Psoas muscle (tissue), 8 donors: ENCODE data around the gene KCNMA1. TPM values are rescaled to one million over a fixed set of nuclear protein-coding genes. Genes with fewer than 3 reads are reported as not detected.

Experiments
- ATAC-seq, 4 donors: fragments of 200-7000 bp; cut with Tn5 transposase; one replicate each; pipeline ENCODE4 v1.9.1; 2020; ENCODE audit warnings: moderate library complexity in 3 of 4, mild to moderate bottlenecking in 2 of 4
- DNase-seq, 2 donors: peaks; one replicate each; pipeline ENCODE4 v3.0.0-alpha.2; 2020
- H3K27ac ChIP-seq: fragments of 200-600 bp; one replicate; pipeline ENCODE4 v1.8.0; 2022
- H3K27me3 ChIP-seq, 3 donors: fragments of 200-600 bp in 1 of 3; one replicate each; pipeline versions ENCODE4 v1.6.1 to v1.8.0; 2013 to 2022; ENCODE audit warnings: low read length in 2 of 3, mild to moderate bottlenecking in 2 of 3, moderate library complexity in 1 of 3; ENCODE audit not compliant: insufficient read depth in 3 of 3
- H3K36me3 ChIP-seq, 2 donors: fragments of 200-600 bp in 1 of 2; one replicate each; pipeline versions ENCODE4 v1.6.1 to v1.8.0; 2013 to 2022; ENCODE audit warnings: low read depth in 1 of 2, mild to moderate bottlenecking in 1 of 2, moderate library complexity in 1 of 2; ENCODE audit not compliant: insufficient read depth in 1 of 2
- H3K4me1 ChIP-seq: fragments of 200-600 bp; one replicate; pipeline ENCODE4 v1.8.0; 2022
- H3K4me3 ChIP-seq: fragments of 200-600 bp; one replicate; pipeline ENCODE4 v1.8.0; 2022; ENCODE audit warnings: mild to moderate bottlenecking
- H3K9me3 ChIP-seq: fragments of 200-600 bp; one replicate; pipeline ENCODE4 v1.8.0; 2022
- WGBS, 3 donors: extraction: QIAGEN DNeasy Blood & Tissue Kit; methylation state at CpG; one replicate each; pipeline versions ENCODE4 v1.1.6 to v1.1.7; 2013; 5-methylcytosine and 5-hydroxymethylcytosine counted together
- intact Hi-C, 2 donors: fragments of 100-400 bp; cut with DNase I; formaldehyde crosslinking; loops; one replicate each; pipeline versions ENCODE4 v1.11.0 to v1.14.2; 2022
- polyA plus RNA-seq, 3 donors: library from polyadenylated mRNA; stranded (reverse); fragments of 200-250 nt; gene quantifications; one replicate each; pipeline ENCODE4 v1.2.3, GENCODE V29; 2013
- total RNA-seq, 4 donors: library from RNA; stranded (reverse); fragmentation: NEBNext Ultra II Directional in 2 of 4; extraction: Animal tissue kit (Norgen Biotek cat#: 25700) in 2 of 4; gene quantifications; one replicate each; pipeline versions ENCODE4 v1.2.1 to v1.2.4, GENCODE V29; 2021 to 2023
- TF ChIP-seq, protein P1 (sequence below): fragments of 200-600 bp; IDR thresholded peaks from one replicate; pipeline ENCODE4 v1.8.0; 2022; ENCODE audit warnings: antibody characterized with exemption
- donor health status: healthy with polysubstance abuse.
- donor health status: DM: no; HTN: no; CAD: no; lungs with moderate emphysema.
- donor health status: Bipolar disorder and iron deficiency.
- donor health status: healthy.
- donor health status: DM: yes; HTN: yes; CAD: no.
- donor health status: DM: no; HTN: no; CAD: no.
- donor health status: DM: no; HTN: no; CAD: no.
- donor health status: DM: yes; HTN: yes; CAD: no.

KCNMA1 gene
- total and polyA plus RNA-seq, 7 donors, result 7.9 to 53.0 (median 41.9) TPM

DNA sequence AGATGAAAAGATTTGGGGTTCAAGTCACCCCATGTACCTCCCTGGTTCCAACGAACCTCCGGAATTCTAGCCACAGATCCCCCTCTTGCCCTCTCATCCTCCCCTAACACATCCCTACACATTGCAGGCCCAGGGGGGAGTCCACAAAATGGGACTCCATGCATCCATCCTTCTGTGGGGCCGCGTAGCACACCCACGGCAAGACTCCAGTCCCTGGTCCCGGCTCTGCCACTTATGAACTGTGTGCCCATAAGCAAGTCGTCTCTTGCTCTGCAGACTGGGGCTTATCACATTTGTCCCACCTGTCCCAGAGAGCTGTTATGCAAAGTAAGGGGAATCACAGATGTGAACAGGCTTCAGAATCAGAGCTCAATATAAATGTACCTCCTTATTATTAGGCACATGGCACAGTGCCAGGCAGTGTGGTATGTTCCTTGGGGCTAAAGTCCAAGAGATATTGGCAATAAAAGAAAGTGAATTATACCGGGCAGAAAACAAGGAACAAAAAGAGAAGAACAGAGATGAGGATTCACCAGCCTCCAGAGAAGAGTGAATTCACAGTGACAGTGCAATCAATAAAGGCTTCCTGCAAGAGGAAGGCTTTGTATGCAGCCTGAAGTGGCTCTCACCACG, 73.9 kb downstream of the KCNMA1 start:
- H3K36me3 ChIP-seq, result no peaks in the 10 kb centered on the region
- H3K4me1 ChIP-seq, result peaks cover 24% of the 10 kb centered on the region
- no peak overlapping the region for H3K27ac ChIP-seq
- H3K27me3 ChIP-seq, result no peaks in the 10 kb centered on the region
- intact Hi-C loops, result no loop called here
- ATAC-seq (no peak), DNase-seq (no peak)
- TF ChIP-seq, protein P1, sequence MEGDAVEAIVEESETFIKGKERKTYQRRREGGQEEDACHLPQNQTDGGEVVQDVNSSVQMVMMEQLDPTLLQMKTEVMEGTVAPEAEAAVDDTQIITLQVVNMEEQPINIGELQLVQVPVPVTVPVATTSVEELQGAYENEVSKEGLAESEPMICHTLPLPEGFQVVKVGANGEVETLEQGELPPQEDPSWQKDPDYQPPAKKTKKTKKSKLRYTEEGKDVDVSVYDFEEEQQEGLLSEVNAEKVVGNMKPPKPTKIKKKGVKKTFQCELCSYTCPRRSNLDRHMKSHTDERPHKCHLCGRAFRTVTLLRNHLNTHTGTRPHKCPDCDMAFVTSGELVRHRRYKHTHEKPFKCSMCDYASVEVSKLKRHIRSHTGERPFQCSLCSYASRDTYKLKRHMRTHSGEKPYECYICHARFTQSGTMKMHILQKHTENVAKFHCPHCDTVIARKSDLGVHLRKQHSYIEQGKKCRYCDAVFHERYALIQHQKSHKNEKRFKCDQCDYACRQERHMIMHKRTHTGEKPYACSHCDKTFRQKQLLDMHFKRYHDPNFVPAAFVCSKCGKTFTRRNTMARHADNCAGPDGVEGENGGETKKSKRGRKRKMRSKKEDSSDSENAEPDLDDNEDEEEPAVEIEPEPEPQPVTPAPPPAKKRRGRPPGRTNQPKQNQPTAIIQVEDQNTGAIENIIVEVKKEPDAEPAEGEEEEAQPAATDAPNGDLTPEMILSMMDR, result no peak
- 88 to 92% (median 90%) methylated on average over 9 of the region's 9 CpGs for WGBS, 3 donors
- no peaks in the 10 kb centered on the region for H3K9me3 ChIP-seq
- no peak overlapping the region for H3K4me3 ChIP-seq

DNA sequence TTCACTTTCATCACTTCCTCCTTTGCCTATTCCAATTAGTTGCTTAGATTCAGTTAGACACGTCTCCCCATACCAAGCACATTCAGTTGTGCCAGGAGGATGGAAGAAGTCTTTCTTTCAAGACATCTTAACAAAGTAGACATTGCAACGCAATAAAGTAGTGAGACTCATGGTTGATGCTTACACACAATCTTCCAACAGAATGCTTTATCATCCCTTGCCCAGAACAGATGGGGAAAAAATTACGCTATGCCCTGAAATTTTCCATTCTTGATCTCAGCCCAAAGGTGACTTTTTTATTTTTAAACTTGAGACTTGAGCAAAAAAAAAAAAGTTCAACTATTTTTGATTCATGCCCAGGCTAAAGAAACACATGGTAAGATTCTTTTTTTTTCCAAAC, 74.9 kb downstream of the KCNMA1 start:
- DNase-seq, result no peak
- 38 to 82% (median 39%) methylated on average over 3 of the region's 3 CpGs for WGBS, 3 donors
- Histone ChIP-seq H3K9me3 (no peaks in the 10 kb centered on the region), H3K27me3 (no peaks in the 10 kb centered on the region), H3K4me3 (no peak overlapping the region), H3K4me1 (peaks cover 24% of the 10 kb centered on the region), H3K27ac (no peak overlapping the region), H3K36me3 (no peaks in the 10 kb centered on the region)
- intact Hi-C loops, result no loop called here
- no peak for ATAC-seq
- TF ChIP-seq, protein P1, result no peak

DNA sequence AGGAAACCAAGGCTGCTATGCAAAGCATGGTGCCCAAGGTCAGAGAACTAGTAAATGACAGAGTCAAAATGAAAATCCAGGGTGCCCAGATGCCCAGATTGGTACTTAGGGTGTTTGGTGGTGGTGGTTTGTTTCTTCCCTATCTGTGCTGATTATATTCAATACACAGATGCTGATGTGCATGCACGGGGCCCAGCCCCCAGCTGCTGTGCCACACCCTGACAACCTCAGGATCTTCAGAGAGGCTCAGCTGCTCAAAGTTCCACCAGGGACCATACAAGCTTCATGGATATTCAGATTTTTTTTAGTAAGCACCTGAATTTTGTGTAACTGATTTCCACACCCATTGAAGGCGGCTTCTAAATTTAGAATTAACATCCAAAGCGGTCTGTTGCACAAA, 75.6 kb downstream of the KCNMA1 start:
- no peaks in the 10 kb centered on the region for H3K27me3 ChIP-seq
- TF ChIP-seq, protein P1, result no peak
- intact Hi-C loops, result no loop called here
- 77 to 96% (median 94%) methylated on average over 3 of the region's 3 CpGs for whole genome bisulfite sequencing, 3 donors
- ATAC-seq (no peak), DNase-seq (no peak)
- H3K4me3 ChIP-seq, result no peak overlapping the region
- H3K4me1 ChIP-seq, result peaks cover 19% of the 10 kb centered on the region
- H3K36me3 ChIP-seq, result no peaks in the 10 kb centered on the region
- H3K27ac ChIP-seq, result no peak overlapping the region
- H3K9me3 ChIP-seq, result no peaks in the 10 kb centered on the region

DNA sequence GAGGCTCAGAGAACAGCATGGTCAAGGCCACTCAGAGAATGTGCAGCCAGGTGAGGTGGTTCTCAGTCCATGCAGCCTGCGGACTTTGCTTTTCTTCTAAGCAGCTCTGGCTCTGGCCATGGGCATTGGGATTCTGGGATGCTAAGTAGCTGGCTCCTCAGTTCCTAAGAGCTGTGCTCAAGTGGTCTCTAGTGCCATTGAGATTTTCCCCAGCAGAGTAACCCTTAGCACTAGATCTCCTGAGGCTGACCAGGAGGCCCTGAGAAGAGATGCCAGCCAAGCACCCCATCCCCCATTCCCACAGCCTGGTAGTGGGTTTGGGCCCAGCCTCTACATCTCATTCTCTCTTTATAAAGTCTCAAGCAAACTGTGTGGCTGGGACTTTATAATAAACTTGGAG, 77.1 kb downstream of the KCNMA1 start:
- no peaks in the 10 kb centered on the region for H3K27me3 ChIP-seq
- TF ChIP-seq, protein P1, result no peak
- intact Hi-C loops, result no loop called here
- H3K27ac ChIP-seq, result no peak overlapping the region
- H3K4me3 ChIP-seq, result no peak overlapping the region
- H3K36me3 ChIP-seq, result no peaks in the 10 kb centered on the region
- DNase-seq (no peak), ATAC-seq (no peak)
- no peaks in the 10 kb centered on the region for H3K9me3 ChIP-seq
- H3K4me1 ChIP-seq, result peaks cover 14% of the 10 kb centered on the region
- 92 to 95% (median 94%) methylated on average over 1 of the region's 1 CpG for WGBS, 3 donors

DNA sequence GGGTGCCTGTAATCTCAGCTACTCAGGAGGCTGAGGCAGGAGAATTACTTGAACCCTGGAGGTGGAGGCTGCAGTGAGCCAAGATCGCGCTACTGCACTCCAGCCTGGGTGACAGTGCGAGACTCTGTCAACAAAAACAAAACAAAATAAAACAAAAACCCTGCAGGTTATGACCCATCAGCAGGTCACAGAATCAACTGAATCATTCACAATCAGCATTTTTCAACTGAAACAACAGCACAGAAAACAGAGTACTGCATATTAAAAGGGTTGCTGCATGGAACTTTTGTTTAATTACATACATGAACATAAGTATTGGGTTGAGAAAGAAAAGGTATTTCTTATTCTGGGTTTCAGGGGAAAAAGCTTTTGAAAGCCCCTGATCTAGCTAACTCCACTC, 77.6 kb downstream of the KCNMA1 start:
- no peak for DNase-seq
- H3K4me1 ChIP-seq, result peaks cover 16% of the 10 kb centered on the region
- H3K27me3 ChIP-seq, result no peaks in the 10 kb centered on the region
- TF ChIP-seq, protein P1, result no peak
- H3K36me3 ChIP-seq, result no peaks in the 10 kb centered on the region
- ATAC-seq, result no peak
- no peak overlapping the region for H3K27ac ChIP-seq
- intact Hi-C loops, result no loop called here
- WGBS, 3 donors, result 63 to 100% (median 98%) methylated on average over 3 of the region's 3 CpGs
- H3K9me3 ChIP-seq, result no peaks in the 10 kb centered on the region
- H3K4me3 ChIP-seq, result no peak overlapping the region
